T-helper 2 cell (primary cell): ENCODE data around the gene TGFBR3.
A peak's percentile ranks its signal among the peaks of the same experiment; 100 is the strongest.
"Not testable (repeated sequence)": the region's sequence is repeated elsewhere in the genome, so short reads cannot be mapped to it uniquely, and the experiment has no call there.

Source experiments
- DNase-seq, 5 experiments: peaks; one replicate each; pipeline versions ENCODE4 v3.0.0 to v3.0.0-alpha.2; 2012 to 2022

The TGFBR3 gene

DNA sequence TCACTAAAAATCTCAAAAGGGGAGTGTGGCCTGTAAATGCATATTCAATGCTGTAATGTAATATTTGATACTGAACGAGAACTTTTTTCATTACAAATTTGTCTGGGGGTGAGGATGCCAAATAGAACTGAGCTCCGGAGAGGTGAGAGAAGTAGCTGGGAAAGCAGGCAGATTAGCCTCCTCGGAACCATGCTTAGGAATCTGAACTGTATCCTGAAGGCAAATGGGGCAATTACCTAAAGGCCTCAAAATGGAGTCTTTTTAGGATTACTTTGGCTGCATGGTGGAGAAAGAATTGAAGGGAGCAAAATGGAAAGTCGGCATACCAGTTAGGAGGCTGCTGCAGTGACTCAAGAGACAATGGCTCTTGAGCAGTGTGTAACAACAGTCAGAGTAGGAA lies 206.5 kb downstream of the TGFBR3 start:
- DNase-seq = no peak

DNA sequence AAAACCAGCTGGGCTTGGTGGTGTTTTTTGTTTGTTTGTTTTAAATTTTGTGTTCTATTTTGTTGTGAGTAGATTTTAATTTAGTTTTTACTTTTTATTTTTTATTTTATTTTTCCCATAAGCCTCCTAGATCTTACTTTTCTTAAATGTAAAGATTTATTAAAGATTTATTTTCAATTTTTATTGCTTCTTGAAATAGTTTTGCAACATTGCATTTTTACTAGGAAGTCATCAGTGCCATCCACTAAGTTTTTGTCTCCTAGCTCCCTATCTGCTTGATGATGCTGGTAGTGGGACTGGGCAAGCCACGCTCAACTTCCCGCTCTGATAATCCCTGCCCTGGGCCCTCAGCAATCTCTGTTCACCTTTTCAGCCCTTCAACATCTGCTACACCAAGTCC lies 209.9 kb downstream of the TGFBR3 start:
- DNase-seq = no peak

DNA sequence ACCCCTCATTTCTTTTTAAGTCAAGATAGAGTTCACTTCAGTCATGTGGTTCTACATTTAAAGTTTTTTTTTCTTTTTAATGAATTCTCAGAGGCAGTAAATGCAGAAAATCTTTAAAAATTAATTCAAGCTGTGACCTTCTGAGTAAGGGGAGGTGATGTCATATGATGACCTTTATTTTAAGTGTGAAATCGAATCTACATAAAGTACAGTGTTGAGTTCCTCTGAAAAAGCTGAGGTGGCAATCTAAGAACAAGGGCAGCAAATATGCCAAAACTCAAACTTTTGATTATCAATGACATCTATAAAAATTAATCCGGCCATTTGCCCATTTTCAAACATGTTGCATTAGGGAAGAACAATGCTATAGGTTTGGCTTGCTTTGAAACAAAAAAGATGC lies 211.8 kb downstream of the TGFBR3 start:
- DNase-seq = no peak

DNA sequence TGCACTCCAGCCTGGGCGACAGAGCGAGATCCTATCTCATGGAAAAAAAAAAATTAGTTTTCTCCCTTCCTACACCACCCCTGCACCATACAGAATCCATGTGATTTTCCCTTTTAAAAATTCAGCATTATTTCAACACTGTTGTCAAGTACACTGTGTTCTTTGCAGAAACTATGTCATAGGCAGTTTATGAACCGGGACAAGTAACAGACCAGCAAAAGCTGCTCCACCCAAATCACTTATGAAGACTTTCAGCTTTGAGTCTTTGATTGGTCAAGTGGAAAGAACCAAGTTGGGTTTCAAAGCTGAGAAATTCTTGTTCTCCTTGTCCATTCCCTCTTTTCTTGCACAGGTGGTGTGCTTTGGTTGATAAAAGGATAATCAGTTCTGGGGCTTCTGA lies 212.3 kb downstream of the TGFBR3 start:
- DNase-seq = no peak

DNA sequence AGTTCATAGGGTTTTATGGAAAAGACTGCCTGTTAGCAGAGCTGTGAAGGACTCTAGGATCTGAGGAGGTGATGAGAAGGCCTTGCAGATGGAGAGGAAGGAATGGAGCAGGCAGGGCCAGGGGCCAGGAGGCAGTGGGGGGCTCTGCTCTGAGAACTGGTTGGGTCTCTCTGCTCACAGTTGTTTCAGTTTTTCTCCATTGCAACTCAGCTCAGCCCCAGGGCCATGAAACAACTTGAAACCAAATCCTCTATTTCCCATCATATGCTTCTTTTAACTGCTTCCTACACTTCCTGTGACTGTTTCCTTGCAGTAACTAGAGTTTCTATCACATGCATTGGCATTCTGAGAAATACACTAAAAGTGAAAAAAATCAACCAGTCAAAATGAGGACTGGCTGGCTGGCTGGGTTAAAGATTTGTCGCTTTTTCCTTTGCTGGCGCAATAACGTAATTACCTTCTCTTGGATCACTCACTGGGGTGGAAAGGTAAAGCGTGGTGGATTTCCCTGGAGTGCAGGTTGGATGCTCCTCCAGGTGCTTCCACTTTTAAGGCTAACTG lies 213.3 kb downstream of the TGFBR3 start:
- peak in 1 of 5 experiments; percentile 49 for DNase-seq

DNA sequence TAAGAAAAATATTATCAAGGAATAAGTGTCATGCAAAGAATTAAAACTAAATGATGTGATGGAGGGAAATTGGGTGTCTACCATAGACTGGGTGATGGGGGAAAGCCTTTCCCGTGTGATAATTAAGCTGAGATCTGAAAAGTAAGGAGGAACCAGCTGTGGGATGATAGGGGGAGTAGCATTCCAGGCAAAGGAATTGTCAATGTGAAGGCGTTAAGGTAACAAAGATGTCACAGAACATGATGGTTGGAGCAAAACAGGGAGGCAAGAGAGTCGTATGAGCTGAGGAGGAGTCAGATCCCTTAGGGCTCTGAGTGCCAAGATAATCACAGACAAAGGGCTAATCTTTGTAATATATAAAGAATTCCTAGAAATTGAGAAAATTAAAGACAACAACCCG lies 215.2 kb downstream of the TGFBR3 start:
- no peak for DNase-seq

DNA sequence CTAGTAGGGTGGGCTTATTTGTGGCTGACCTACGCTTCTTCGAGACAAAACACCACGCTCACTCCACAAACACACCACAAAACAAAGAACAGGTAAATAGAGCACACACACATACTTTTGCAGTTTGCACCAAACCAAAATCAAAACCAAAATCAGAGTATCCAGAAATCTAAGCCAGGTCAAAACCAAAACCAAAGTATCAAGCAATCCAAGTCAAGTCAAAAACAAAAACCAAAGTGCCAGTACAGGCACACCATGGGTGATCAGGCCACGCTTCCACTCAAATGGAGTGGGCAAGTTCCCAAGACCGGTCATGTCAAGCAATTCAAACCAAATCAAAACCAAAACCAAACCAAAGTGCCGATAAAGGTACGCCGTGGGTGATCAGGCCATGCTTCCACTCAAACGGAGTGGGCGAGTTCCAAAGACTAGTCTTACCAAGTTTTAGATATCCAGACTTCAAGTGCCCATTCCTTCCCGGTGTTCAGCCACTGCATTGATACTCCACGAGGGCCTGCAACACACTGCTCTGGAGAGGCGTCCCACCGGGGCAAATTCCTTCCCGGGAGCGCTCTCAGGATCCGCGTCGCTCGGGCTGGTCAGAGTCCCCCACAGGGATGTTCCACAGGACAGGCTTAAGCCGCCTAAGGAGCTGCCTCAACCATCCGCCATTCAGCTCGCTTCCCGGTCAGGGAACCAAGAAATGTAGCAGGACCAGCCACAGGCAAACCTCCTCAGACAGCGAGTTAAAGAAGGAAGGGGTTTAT lies 216.2 kb downstream of the TGFBR3 start:
- peak in 1 of 5 experiments; percentile 35 for DNase-seq

DNA sequence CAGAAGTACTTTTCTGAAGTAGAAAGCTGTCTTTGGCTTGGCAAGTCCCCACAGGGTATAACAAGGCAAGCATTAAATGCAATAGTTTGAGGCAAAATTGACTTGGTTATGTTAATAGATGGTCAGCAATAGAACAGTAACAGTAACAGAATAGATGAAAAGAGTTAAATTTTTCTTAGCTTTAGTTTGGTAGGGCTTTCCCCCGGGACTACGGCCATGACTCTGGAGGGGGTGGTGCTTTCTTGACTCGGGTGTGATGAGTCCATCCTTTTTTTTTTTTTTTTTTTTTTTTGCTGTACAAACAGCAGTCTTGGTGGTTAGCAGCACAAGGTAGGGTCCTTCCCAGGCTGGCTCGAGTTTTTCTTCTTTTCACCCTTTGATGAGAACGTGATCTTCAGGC lies 219.3 kb downstream of the TGFBR3 start:
- DNase-seq = not testable (repeated sequence)

DNA sequence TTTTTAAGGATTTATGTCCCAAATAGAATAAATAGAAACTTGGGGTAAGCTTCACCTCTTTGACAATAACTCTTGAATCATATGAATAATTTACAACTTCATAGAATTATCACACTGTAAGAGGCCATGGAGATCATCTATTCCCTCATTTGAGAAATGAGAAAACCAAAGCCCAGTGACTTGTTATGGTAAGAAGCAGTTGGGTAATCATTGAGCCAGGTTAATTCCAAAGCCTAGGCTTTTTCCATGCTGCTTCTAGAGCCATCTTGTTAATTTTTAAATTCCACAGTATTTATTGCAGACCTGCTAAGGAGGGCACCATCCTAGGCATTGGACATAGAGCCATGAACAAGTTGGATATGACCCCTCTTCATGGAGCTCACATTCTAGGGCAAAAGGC lies 224.8 kb downstream of the TGFBR3 start:
- DNase-seq = no peak

DNA sequence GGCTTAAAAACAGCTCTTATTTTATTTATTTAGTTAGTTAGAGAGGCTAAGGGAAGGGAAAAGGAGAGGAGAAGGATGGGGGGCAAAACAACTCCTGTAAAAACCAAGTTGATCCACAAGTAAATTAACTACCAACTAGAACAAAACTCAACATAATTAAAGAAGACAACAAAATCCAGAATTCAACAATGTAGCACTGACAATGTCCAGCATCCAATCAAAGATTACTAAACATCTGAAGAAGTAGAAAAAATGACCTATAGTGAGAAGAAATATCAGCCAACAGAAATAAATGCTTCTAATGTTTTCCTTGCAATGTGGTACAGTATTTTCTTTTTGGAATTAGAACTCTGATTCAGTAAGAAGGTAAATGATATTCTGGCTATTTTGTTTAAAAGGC lies 225.2 kb downstream of the TGFBR3 start:
- no peak for DNase-seq

DNA sequence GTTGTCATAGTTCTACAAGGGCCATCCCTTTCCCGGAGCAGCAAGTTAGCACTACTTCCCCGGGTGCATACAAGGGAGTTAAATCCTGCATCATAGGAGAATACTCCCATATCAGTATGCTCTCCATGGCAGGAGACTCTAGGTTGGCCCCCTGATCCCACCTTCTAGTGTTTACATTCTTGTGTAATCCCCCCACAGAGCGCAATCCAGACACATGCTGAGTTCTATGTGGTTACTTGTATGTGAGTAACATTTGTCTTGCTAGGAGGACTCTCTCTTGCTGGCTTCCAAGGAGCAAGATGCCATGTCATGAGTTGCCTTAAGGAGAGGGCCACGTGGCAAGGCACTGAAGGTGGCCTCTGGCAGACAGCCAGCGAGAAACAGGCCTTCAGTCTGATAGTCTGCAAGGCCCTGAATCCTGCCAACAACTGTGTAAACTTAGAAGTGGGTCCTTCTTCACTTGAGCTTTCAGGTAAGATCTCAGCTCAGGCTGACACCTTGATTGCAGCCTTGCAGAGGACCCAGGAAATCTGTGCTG lies 230.0 kb downstream of the TGFBR3 start:
- DNase-seq = no peak

DNA sequence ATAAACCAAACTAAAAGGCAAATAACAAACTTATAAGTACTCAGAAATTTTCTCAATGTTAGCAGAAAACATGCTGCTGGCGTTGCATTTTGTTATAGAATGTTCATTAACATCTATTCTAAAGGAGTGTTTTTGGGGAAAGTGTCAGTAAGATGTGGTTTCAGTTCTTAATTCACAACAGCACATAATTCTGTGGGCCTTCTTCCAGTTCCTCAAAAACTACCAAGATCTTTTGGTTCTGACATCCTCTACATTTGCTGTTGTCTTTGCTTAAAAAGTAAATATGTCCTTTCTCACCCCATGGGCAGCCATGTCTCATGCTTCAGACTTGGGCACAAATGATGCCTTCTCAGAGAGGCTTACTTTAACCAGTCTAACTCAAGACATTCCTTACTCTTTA lies 232.8 kb downstream of the TGFBR3 start:
- DNase-seq = no peak

DNA sequence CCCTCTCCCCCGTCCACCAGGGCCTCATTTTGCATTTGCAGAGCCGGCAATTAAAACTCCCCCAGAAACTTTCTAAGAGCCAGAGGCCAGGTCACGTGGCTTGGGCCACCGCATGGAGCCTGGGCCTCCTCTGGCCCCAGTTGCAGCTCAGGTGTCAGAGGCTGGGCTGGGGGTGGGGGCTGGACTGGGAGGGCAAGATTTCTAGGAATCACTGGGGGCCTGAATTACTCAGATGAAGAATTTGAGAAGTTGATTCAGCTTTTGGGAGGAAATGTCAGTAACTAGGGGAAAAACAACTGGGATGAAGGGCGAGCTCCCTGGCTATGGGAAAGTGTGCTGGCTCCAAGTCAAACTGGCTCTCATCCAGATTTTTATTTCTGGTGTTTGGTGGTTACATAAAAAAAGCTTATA lies 234.3 kb downstream of the TGFBR3 start:
- no peak for DNase-seq

DNA sequence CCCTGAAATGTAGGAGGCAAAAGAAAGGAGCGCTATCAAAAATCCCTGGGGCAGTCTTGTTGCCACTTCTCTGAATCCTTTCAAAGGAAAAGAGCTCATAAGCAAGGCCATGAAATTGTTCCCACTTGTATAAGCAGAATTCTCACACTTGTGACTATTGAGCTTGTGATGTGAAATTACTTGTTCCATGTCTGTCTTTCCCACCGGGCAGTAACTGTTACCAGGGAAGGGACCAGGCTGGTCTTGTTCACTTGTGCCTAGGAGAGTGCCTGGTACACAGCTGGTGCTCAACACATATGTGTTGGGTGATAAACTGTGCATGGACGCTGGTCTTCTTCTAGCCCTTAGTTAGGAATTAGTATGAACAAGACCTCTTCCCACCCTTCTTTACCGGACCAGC lies 234.7 kb downstream of the TGFBR3 start:
- no peak for DNase-seq

DNA sequence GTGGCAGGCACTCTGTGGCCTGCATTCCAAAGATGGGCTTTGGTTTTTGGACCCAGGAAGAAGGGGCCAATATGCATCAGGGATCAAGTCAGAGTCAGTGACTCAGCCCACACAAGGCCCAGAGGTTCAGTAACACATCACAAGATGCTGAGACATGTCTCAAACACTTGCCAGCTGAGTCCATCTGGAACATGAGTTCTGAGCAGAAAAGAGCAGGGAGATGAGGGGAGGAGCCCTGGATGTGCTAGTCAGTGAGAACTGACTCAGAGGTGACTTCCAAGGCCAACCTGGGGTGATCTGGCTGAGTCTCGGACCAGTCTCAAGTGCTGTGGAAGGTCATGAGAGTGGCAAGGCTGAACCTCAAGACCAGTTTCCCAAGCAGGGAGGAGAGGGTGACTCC lies 235.2 kb downstream of the TGFBR3 start:
- DNase-seq = no peak

DNA sequence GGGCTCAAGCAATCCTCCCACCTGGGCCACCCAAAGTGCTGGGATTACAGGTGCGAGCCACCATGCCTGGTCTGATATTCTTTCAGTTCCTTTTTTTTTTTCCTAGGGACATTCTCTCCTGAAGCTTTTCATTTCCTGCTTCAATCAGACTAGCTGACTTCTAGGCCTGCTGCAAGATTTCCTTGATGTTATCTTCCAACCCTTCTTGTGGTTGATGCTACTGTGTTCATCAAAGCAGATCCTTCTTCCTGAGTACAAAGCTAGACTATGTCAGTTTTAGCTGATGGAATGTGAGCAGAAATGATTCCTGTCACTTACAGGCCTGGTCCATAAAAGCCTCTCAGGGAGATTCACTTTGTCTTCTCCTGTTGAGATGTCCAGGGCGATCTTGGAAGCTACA lies 238.9 kb downstream of the TGFBR3 start:
- DNase-seq = peak in 1 of 5 experiments; percentile 73

DNA sequence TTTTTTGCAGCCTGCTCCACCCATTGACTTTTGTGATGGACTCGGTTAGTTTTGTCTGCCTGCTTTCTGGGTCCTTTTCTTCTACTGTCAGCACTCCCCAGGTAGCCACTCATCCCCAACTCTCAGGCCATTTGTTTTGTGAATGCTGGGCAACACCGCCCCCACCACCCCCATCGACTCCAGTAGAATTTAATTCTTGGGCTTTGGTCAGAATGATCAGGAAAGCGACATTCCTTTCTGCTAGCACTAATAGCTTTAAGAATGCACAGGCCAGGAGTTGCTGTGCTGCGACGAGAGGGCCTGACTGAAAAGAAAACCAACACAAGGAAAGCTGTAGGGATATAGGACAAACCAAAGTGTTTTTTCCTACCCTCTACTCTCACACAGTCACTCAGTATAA lies 240.9 kb downstream of the TGFBR3 start:
- DNase-seq = no peak

DNA sequence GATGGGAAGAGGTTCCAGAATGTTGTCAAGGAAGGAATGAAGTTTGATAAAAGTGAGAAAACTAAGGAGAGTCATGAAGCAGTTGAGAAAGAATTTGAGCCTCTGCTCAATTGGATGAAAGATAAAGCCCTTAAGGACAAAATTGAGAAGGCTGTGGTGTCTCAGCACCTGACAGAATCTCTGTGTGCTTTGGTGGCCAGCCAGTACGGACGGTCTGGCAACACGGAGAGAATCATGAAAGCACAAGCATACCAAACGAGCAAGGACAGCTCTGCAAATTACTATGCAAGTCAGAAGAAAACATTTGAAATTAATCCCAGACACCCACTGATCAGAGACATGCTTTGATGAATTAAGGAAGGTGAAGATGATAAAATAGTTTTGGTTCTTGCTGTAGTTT lies 242.5 kb downstream of the TGFBR3 start:
- no peak for DNase-seq

DNA sequence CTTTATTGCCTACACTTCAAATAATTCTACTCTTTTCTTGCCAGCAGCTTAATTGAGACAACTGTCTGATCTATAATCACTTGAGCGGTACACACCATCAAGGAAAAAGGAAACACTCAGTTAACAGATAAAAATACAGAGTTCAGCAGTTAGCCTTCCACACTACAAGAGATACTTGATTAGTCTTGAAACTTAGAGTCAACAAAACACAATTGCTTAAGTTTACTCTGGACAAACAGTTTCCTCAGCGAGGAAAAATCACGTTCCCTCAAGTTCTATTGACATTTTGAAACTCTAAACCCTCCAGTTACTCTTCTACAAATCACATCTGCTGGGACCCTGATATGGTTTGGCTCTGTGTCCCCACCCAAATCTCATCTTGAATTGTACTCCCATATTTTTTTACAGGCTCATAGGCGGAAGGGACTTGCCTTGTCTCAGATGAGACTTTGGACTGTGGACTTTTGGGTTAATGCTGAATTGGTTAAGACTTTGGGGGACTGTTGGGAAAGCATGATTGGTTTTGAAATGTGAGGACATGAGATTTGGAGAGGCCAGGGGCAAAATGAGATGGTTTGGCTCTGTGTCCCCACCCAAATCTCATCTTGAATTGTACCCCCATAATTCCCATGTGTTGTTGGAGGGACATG lies 244.9 kb downstream of the TGFBR3 start:
- DNase-seq = no peak

DNA sequence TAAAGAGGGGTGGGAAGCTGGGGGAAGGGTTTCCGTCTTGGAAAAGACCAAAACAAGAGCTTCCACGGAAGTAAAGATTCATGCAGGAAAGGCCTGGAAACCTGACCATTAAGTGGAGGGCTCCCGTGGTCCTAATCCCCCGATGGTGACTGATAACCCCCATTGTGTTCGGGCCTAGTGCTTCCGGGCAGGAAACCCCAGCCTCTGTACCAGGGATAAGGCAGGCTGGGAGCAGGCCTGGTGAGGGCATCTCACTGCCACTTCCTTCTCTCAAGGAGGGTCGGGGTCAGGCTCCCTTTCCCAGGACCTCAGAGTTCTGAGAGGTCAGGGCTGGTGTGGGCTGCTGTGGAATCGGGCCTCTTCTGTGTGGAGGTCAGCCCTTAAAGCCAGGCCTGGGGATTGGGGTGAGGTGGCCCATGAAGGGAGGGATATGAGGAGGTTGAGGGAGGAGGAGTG lies 248.4 kb downstream of the TGFBR3 start:
- no peak for DNase-seq

DNA sequence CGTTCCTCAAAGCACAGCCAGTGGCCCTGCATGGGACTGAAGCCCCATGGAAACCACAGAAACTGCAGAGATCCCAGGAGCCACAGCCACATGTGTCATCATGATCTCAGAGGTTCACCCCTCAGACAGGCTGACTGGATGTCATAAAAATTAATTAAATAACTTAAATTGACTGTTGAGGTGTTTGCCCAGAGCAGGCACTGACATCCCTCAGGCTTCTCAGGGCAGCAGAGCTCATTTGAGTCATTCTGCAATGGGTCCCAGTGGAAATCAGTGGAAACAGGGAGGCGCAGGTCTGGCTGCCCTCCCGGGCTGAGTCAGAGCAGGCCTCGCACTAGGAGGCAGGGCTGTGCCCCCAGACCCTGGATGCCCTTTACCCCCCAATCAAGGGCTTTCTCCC lies 250.2 kb downstream of the TGFBR3 start:
- DNase-seq = no peak

DNA sequence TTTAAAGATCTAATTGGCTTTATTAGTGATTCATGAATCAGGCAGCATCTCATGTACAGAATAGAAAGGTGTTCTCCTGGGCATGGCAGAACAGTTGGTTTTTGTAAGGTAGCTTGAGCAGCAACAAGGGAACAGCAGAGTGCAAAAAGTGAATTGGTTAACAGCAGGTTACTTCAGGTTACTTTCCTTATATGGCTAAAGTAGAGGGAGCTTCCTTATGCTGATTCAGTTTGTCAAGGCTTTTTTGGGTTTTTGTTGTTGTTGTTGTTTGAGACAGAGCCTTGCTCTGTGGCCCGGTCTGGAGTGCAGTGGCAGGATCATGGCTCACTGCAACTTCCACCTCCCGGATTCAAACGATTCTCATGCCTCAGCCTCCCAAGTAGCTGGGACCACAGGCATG lies 252.5 kb downstream of the TGFBR3 start:
- peak in 1 of 5 experiments; percentile 21 for DNase-seq

DNA sequence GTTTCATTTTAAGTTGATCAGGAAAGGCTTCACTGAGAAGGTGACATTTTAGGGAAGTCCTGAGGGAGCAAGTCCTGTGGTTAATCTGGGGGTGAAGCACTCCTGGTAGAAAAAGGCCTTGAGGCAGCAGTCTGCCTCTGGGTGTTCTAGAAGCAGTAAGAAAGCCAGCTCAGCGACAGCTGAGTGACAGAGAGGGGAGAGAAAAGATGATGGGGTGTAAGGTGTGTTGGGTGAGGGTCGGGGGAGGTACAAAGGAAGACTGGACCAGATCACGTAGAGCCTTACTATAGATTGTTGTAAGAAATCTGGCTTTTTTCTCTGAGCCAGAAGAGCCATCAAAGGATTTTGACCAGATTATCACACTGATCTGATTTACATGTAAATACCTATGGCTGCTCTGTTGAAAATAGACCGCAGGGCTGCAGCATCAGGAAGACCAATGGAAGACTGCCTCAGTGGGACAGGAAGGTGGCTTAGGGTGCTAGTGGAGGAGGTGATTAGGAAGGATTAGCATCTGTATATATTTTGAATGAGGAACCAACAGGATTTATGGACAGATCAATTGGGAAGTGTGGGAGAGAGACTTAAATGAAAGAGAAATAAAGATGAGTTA lies 254.1 kb downstream of the TGFBR3 start:
- DNase-seq = no peak
